CD14-positive monocyte (primary cell): ENCODE data around the gene DHX32. TPM values are rescaled to one million over a fixed set of nuclear protein-coding genes. Genes with fewer than 3 reads are reported as not detected.
"Not testable (repeated sequence)": the region's sequence is repeated elsewhere in the genome, so short reads cannot be mapped to it uniquely, and the experiment has no call there.

Experiments used
- DNase-seq, 3 donors: peaks; one replicate each; pipeline ENCODE4 v3.0.0-alpha.2; 2011 to 2022
- H2AFZ ChIP-seq: 2 replicates; pipeline ENCODE4 v1.6.0; 2012; ENCODE audit warnings: mild to moderate bottlenecking, low read depth, low read length, inconsistent platforms; ENCODE audit not compliant: insufficient read depth, poor library complexity, severe bottlenecking
- H3K27ac ChIP-seq, 2 donors: 1 replicate in 1 of 2; 2 replicates in 1 of 2; pipeline ENCODE4 v1.5.1; 2012 to 2013; ENCODE audit warnings: low read length in 2 of 2, control low read depth in 1 of 2, inconsistent platforms in 1 of 2, low read depth in 1 of 2, mild to moderate bottlenecking in 1 of 2
- H3K27me3 ChIP-seq, 2 donors: one replicate each; pipeline versions ENCODE4 v1.6.0 to v1.6.1; 2011 to 2013; ENCODE audit warnings: low read length in 2 of 2; ENCODE audit not compliant: control insufficient read depth in 2 of 2, insufficient read depth in 2 of 2
- H3K36me3 ChIP-seq, 2 donors: replicated peaks in 1 of 2; 1 replicate in 1 of 2; 2 replicates in 1 of 2; pipeline versions ENCODE4 v1.5.1 to v1.6.1; 2012 to 2013; ENCODE audit warnings: low read length in 2 of 2, control low read depth in 1 of 2, inconsistent platforms in 1 of 2, mild to moderate bottlenecking in 1 of 2; ENCODE audit not compliant: insufficient read depth in 2 of 2, control insufficient read depth in 1 of 2
- H3K4me1 ChIP-seq, 2 donors: 1 replicate in 1 of 2; 2 replicates in 1 of 2; pipeline versions ENCODE4 v1.5.1 to v1.6.1; 2012 to 2013; ENCODE audit warnings: low read length in 2 of 2, control low read depth in 1 of 2, inconsistent platforms in 1 of 2, mild to moderate bottlenecking in 1 of 2, moderate library complexity in 1 of 2; ENCODE audit not compliant: insufficient read depth in 2 of 2, control insufficient read depth in 1 of 2
- H3K4me2 ChIP-seq: replicated peaks from 2 replicates; pipeline ENCODE3; 2012; ENCODE audit warnings: low read length, moderate library complexity, mild to moderate bottlenecking; ENCODE audit not compliant: poor library complexity, severe bottlenecking; ENCODE audit errors: extremely low read depth
- H3K4me3 ChIP-seq, 3 experiments: fragments of 200-600 bp in 1 of 3; sonication (generic) in 1 of 3; replicated peaks in 1 of 3; 1 replicate in 2 of 3; 2 replicates in 1 of 3; pipeline ENCODE4 v1.5.1; 2011 to 2013; ENCODE audit warnings: low read length in 3 of 3, mild to moderate bottlenecking in 3 of 3, control low read depth in 2 of 3, low read depth in 2 of 3, inconsistent platforms in 1 of 3, moderate library complexity in 1 of 3
- H3K79me2 ChIP-seq: 2 replicates; pipeline ENCODE4 v1.6.0; 2012; ENCODE audit warnings: mild to moderate bottlenecking, control low read depth, inconsistent platforms, low read length, moderate library complexity; ENCODE audit not compliant: insufficient read depth
- H3K9ac ChIP-seq: 2 replicates; pipeline ENCODE4 v1.6.0; 2017; ENCODE audit warnings: low read length, mild to moderate bottlenecking; ENCODE audit not compliant: insufficient read depth, poor library complexity, severe bottlenecking
- H3K9me3 ChIP-seq, 2 donors: replicated peaks in 1 of 2; 1 replicate in 1 of 2; 2 replicates in 1 of 2; pipeline versions ENCODE4 v1.5.1 to v1.6.1; 2012 to 2013; ENCODE audit warnings: low read length in 2 of 2, control low read depth in 1 of 2; ENCODE audit not compliant: control insufficient read depth in 1 of 2, insufficient read depth in 1 of 2
- H4K20me1 ChIP-seq: 2 replicates; pipeline ENCODE4 v1.6.0; 2012; ENCODE audit warnings: mild to moderate bottlenecking, low read length, control low read depth, moderate library complexity; ENCODE audit not compliant: insufficient read depth
- H3K27ac Mint-ChIP-seq, 7 donors: one replicate each; pipeline ENCODE4 v1.8.0; 2020; ENCODE audit warnings: mild to moderate bottlenecking in 7 of 7, mixed read lengths in 7 of 7, moderate library complexity in 6 of 7, inconsistent platforms in 2 of 7
- H3K27me3 Mint-ChIP-seq, 3 donors: one replicate each; pipeline ENCODE4 v1.8.0; 2021 to 2022; ENCODE audit warnings: low read depth in 3 of 3, mild to moderate bottlenecking in 3 of 3, mixed read lengths in 3 of 3, moderate library complexity in 3 of 3, inconsistent platforms in 1 of 3
- H3K36me3 Mint-ChIP-seq, 2 donors: one replicate each; pipeline ENCODE4 v1.8.0; 2020; ENCODE audit warnings: mixed read lengths in 2 of 2, inconsistent platforms in 1 of 2, mild to moderate bottlenecking in 1 of 2
- H3K4me1 Mint-ChIP-seq: one replicate; pipeline ENCODE4 v1.8.0; 2020; ENCODE audit warnings: mild to moderate bottlenecking, mixed read lengths
- H3K4me3 Mint-ChIP-seq, 2 donors: one replicate each; pipeline ENCODE4 v1.8.0; 2020; ENCODE audit warnings: mild to moderate bottlenecking in 2 of 2, mixed read lengths in 2 of 2, moderate library complexity in 1 of 2
- H3K9me3 Mint-ChIP-seq, 7 donors: one replicate each; pipeline ENCODE4 v1.8.0; 2020 to 2022; ENCODE audit warnings: mixed read lengths in 7 of 7, mild to moderate bottlenecking in 6 of 7, moderate library complexity in 6 of 7, inconsistent platforms in 2 of 7
- CTCF ChIP-seq: fragments of 200-600 bp; IDR thresholded peaks from one replicate; pipeline ENCODE4 v1.8.0; 2022; ENCODE audit warnings: antibody characterized with exemption, mild to moderate bottlenecking
- WGBS: methylation state at CpG from one replicate; pipeline ENCODE4 v1.1.5; 2013; ENCODE audit warnings: missing lambda C conversion rate; ENCODE audit not compliant: insufficient coverage; 5-methylcytosine and 5-hydroxymethylcytosine counted together
- intact Hi-C, 2 donors: fragments of 100-400 bp; cut with micrococcal nuclease; formaldehyde crosslinking; loops; one replicate each; pipeline versions ENCODE4 v1.15.0 to v1.15.1; 2023
- polyA plus RNA-seq, 3 donors: library from polyadenylated mRNA; depleted of rRNA in 1 of 3; unstranded in 2 of 3; stranded (reverse) in 1 of 3; fragments of 300-500 nt in 2 of 3; fragments of >200 nt in 1 of 3; fragmentation: Illumina TruSeq in 2 of 3; gene quantifications; 1 replicate in 2 of 3; 2 replicates in 1 of 3; pipeline ENCODE4 v1.2.3, GENCODE V29; 2012 to 2021

DHX32 gene
- polyA plus RNA-seq, 3 donors = 6.0 to 20.5 (median 16.4) TPM

DNA sequence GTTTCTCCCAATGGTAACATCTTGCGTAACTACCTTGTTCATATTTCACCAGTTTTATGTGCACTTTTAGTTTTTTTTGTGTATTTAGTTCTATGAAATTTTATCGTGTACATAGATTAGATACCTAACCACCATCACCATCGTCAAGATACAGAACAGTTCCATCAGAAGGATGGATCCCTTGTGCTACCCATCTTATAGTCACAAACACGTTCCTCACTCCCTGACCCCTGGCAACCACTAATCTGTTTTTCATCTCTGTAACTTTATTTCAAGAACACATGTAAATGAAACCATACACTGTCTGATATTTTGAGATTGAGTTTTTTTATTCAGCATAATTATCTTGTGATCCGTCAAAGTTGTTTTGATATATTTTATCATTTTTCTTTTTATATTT, 45.2 kb upstream of the DHX32 start:
- Histone ChIP-seq H3K27ac (no peak overlapping the region), H4K20me1 (no peaks in the 10 kb centered on the region), H3K79me2 (no peaks in the 10 kb centered on the region), H3K36me3 (no peaks in the 10 kb centered on the region), H3K9ac (no peak overlapping the region), H3K4me1 (no peaks in the 10 kb centered on the region), H3K9me3 (no peaks in the 10 kb centered on the region), H3K4me2 (no peak overlapping the region), H3K4me3 (no peak overlapping the region), H2AFZ (no peak overlapping the region), H3K27me3 (no peaks in the 10 kb centered on the region)
- no peaks in the 10 kb centered on the region for H3K36me3 Mint-ChIP-seq
- peak in 1 of 3 donors; percentile 1 for DNase-seq
- H3K4me1 Mint-ChIP-seq = no peaks in the 10 kb centered on the region
- intact Hi-C loops = no loop called here
- no peak overlapping the region for H3K27ac Mint-ChIP-seq
- WGBS = 57% methylated on average over 3 of the region's 5 CpGs
- TF ChIP-seq CTCF = no peak
- no peaks in the 10 kb centered on the region for H3K9me3 Mint-ChIP-seq
- H3K4me3 Mint-ChIP-seq = no peak overlapping the region
- peaks cover 0 to 5% (median 2%) of the 10 kb centered on the region in 3 donors for H3K27me3 Mint-ChIP-seq

- Histone ChIP-seq H3K4me1 (no peaks in the 10 kb centered on the region), H3K27me3 (no peaks in the 10 kb centered on the region), H3K4me2 (no peak overlapping the region), H3K9ac (no peak overlapping the region), H3K36me3 (no peaks in the 10 kb centered on the region), H3K27ac (no peak overlapping the region), H4K20me1 (no peaks in the 10 kb centered on the region), H2AFZ (no peak overlapping the region), H3K9me3 (no peaks in the 10 kb centered on the region), H3K79me2 (no peaks in the 10 kb centered on the region), H3K4me3 (no peak overlapping the region)
- intact Hi-C loops = no loop called here
- no CpG with 5 or more reads among the region's 5 CpGs for WGBS
- Mint-ChIP-seq H3K27me3 (peaks cover 0 to 5% (median 2%) of the 10 kb centered on the region in 3 donors), H3K9me3 (no peaks in the 10 kb centered on the region), H3K27ac (no peak overlapping the region), H3K36me3 (no peaks in the 10 kb centered on the region), H3K4me3 (no peak overlapping the region), H3K4me1 (no peaks in the 10 kb centered on the region)
- no peak for TF ChIP-seq CTCF
- DNase-seq = no peak
Measured at GRCh38 chr10:125925262-125925834, 44.3 kb upstream of the DHX32 start.

- H3K4me2 ChIP-seq, H3K9me3 Mint-ChIP-seq, H4K20me1 ChIP-seq, H3K4me3 Mint-ChIP-seq, H3K27ac ChIP-seq, H2AFZ ChIP-seq, H3K9me3 ChIP-seq, H3K79me2 ChIP-seq, H3K9ac ChIP-seq, DNase-seq, intact Hi-C loops, H3K36me3 Mint-ChIP-seq, H3K4me1 Mint-ChIP-seq, H3K4me1 ChIP-seq, H3K27me3 Mint-ChIP-seq, H3K27me3 ChIP-seq, H3K4me3 ChIP-seq, H3K36me3 ChIP-seq: not testable (repeated sequence)
- peak overlapping the region in 1 of 7 donors; percentile 32 for H3K27ac Mint-ChIP-seq
- WGBS = no CpG with 5 or more reads among the region's 2 CpGs
Measured at GRCh38 chr10:125921643-125922306, 40.7 kb upstream of the DHX32 start.
